ENCODE data around the gene USP6NL.

Gene USP6NL

GRCh38 chr10:11480687-11481086 lies 130.8 kb downstream of the USP6NL start:
- H3K4me3 ChIP-seq (ENCODE audit: low read depth, low read length) = no peak overlapping the region
- no peak for TF ChIP-seq CTCF (IDR thresholded peaks at IDR 0.05; ENCODE audit: low read depth, low read length)
- no peak for DNase-seq (ENCODE audit: low read depth, low spot score)
- in situ Hi-C loops (cut with HindIII; ENCODE audit: low sequenced_read_pairs) = no loop called here

- TF ChIP-seq CTCF (IDR thresholded peaks at IDR 0.05; ENCODE audit: low read depth, low read length) = no peak
- in situ Hi-C loops (cut with HindIII; ENCODE audit: low sequenced_read_pairs) = no loop called here
- DNase-seq (ENCODE audit: low read depth, low spot score) = no peak
- no peak overlapping the region for H3K4me3 ChIP-seq (ENCODE audit: low read depth, low read length)
Measured at GRCh38 chr10:11479300-11479699, 132.2 kb downstream of the USP6NL start.

- no peak for TF ChIP-seq CTCF (IDR thresholded peaks at IDR 0.05; ENCODE audit: low read depth, low read length)
- H3K4me3 ChIP-seq (ENCODE audit: low read depth, low read length) = no peak overlapping the region
- in situ Hi-C loops (cut with HindIII; ENCODE audit: low sequenced_read_pairs) = no loop called here
- DNase-seq (ENCODE audit: low read depth, low spot score) = no peak
Measured at GRCh38 chr10:11478807-11479206, 132.6 kb downstream of the USP6NL start.

- no peak overlapping the region for H3K4me3 ChIP-seq (ENCODE audit: low read depth, low read length)
- no peak for TF ChIP-seq CTCF (IDR thresholded peaks at IDR 0.05; ENCODE audit: low read depth, low read length)
- in situ Hi-C loops (cut with HindIII; ENCODE audit: low sequenced_read_pairs) = no loop called here
- no peak for DNase-seq (ENCODE audit: low read depth, low spot score)
Measured at GRCh38 chr10:11475831-11476434, 135.5 kb downstream of the USP6NL start.

- in situ Hi-C loops (cut with HindIII; ENCODE audit: low sequenced_read_pairs) = no loop called here
- no peak overlapping the region for H3K4me3 ChIP-seq (ENCODE audit: low read depth, low read length)
- no peak for DNase-seq (ENCODE audit: low read depth, low spot score)
- no peak for TF ChIP-seq CTCF (IDR thresholded peaks at IDR 0.05; ENCODE audit: low read depth, low read length)
Measured at GRCh38 chr10:11473128-11473760, 138.2 kb downstream of the USP6NL start.

- peak; percentile 88 for TF ChIP-seq CTCF (IDR thresholded peaks at IDR 0.05; ENCODE audit: low read depth, low read length)
- DNase-seq (ENCODE audit: low read depth, low spot score) = peak; percentile 53
- no peak overlapping the region for H3K4me3 ChIP-seq (ENCODE audit: low read depth, low read length)
- in situ Hi-C loops (cut with HindIII; ENCODE audit: low sequenced_read_pairs) = no loop called here
Measured at GRCh38 chr10:11472158-11472753, 139.2 kb downstream of the USP6NL start.
